Upper lobe of left lung (tissue), 6 donors: Measurements from ENCODE around the gene SRGAP3. TPM values are rescaled to one million over a fixed set of nuclear protein-coding genes. Genes with fewer than 3 reads are reported as not detected.

Experiments used
- ATAC-seq, 2 donors: fragments of 200-7000 bp; cut with Tn5 transposase; one replicate each; pipeline ENCODE4 v1.9.1; 2022; ENCODE audit warnings: mild to moderate bottlenecking in 2 of 2, moderate library complexity in 2 of 2; ENCODE audit not compliant: low FRiP score in 2 of 2
- DNase-seq, 2 donors: peaks; one replicate each; pipeline ENCODE4 v3.0.0-alpha.2; 2019 to 2020
- H3K27ac ChIP-seq, 4 donors: fragments of 200-600 bp; sonication (generic); one replicate each; pipeline ENCODE4 v1.5.1; 2016 to 2019
- H3K27me3 ChIP-seq, 4 donors: fragments of 200-600 bp; sonication (generic); one replicate each; pipeline ENCODE4 v1.5.1; 2017 to 2019
- H3K36me3 ChIP-seq, 4 donors: fragments of 200-600 bp; sonication (generic); one replicate each; pipeline ENCODE4 v1.5.1; 2016 to 2019
- H3K4me1 ChIP-seq, 4 donors: fragments of 200-600 bp; sonication (generic); one replicate each; pipeline ENCODE4 v1.5.1; 2018 to 2019
- H3K4me3 ChIP-seq, 4 donors: fragments of 200-600 bp; sonication (generic); one replicate each; pipeline ENCODE4 v1.5.1; 2017 to 2019; ENCODE audit warnings: mild to moderate bottlenecking in 2 of 4, moderate library complexity in 1 of 4
- H3K9me3 ChIP-seq, 4 donors: fragments of 200-600 bp; sonication (generic); one replicate each; pipeline ENCODE4 v1.5.1; 2018 to 2019
- EP300 ChIP-seq, 4 donors: sonication (generic); formaldehyde crosslinking; IDR thresholded peaks; one replicate each; pipeline ENCODE4 v1.5.1; 2017; ENCODE audit warnings: antibody characterized with exemption in 4 of 4, control low read depth in 2 of 4
- POLR2A ChIP-seq, 4 donors: fragments of 450-650 bp; IDR thresholded peaks; one replicate each; pipeline ENCODE4 v1.5.1; 2016 to 2017; ENCODE audit warnings: antibody characterized with exemption in 4 of 4, mild to moderate bottlenecking in 2 of 4
- POLR2AphosphoS5 ChIP-seq, 2 donors: sonication (generic); formaldehyde crosslinking; IDR thresholded peaks; one replicate each; pipeline ENCODE4 v1.5.1; 2017; ENCODE audit warnings: antibody characterized with exemption in 2 of 2
- WGBS, 2 donors: methylation state at CpG; one replicate each; pipeline ENCODE4 v1.1.5; 2017 to 2018; 5-methylcytosine and 5-hydroxymethylcytosine counted together
- total RNA-seq, 6 donors: library from RNA; depleted of rRNA in 4 of 6; stranded (reverse); fragments of >200 nt in 4 of 6; gene quantifications; one replicate each; pipeline versions ENCODE4 v1.1.0 to v1.2.1, GENCODE V29; 2016 to 2021
- TF ChIP-seq, protein P1 (sequence below), 6 experiments: fragments of 450-650 bp in 4 of 6; fragments of 200-600 bp in 2 of 6; sonication (generic) in 2 of 6; IDR thresholded peaks; one replicate each; pipeline ENCODE4 v1.5.1; 2016 to 2019; ENCODE audit warnings: antibody characterized with exemption in 6 of 6
- donor health status: DM: no; HTN: no; CAD: no; lungs with moderate emphysema.
- donor health status: DM: no; HTN: yes; CAD: no; lungs with severe emphysema.

SRGAP3 gene
- total RNA-seq, 6 donors from 2014 or later, result 4.6 to 29.6 (median 11.4) TPM

- no peaks in the 10 kb centered on the region for H3K4me1 ChIP-seq
- 79 to 83% methylated on average over 2 of the region's 2 CpGs for whole genome bisulfite sequencing, 2 donors
- no peaks in the 10 kb centered on the region for H3K36me3 ChIP-seq
- ATAC-seq (no peak), DNase-seq (no peak)
- TF ChIP-seq POLR2AphosphoS5 (IDR thresholded peaks at IDR 0.05) (no peak), EP300 (IDR thresholded peaks at IDR 0.05) (no peak), POLR2A (IDR thresholded peaks at IDR 0.05) (no peak)
- TF ChIP-seq, protein P1, sequence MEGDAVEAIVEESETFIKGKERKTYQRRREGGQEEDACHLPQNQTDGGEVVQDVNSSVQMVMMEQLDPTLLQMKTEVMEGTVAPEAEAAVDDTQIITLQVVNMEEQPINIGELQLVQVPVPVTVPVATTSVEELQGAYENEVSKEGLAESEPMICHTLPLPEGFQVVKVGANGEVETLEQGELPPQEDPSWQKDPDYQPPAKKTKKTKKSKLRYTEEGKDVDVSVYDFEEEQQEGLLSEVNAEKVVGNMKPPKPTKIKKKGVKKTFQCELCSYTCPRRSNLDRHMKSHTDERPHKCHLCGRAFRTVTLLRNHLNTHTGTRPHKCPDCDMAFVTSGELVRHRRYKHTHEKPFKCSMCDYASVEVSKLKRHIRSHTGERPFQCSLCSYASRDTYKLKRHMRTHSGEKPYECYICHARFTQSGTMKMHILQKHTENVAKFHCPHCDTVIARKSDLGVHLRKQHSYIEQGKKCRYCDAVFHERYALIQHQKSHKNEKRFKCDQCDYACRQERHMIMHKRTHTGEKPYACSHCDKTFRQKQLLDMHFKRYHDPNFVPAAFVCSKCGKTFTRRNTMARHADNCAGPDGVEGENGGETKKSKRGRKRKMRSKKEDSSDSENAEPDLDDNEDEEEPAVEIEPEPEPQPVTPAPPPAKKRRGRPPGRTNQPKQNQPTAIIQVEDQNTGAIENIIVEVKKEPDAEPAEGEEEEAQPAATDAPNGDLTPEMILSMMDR (IDR thresholded peaks at IDR 0.05), result no peak
- no peaks in the 10 kb centered on the region for H3K9me3 ChIP-seq
- no peak overlapping the region for H3K4me3 ChIP-seq
- H3K27ac ChIP-seq, result no peak overlapping the region
- no peaks in the 10 kb centered on the region for H3K27me3 ChIP-seq
Measured at GRCh38 chr3:9115336-9115735, 134.1 kb downstream of the SRGAP3 start.

GRCh38 chr3:9113040-9113439, 136.4 kb downstream of the SRGAP3 start:
- no peak for DNase-seq
- no peak for ATAC-seq
- no peak overlapping the region for H3K4me3 ChIP-seq
- H3K27me3 ChIP-seq, result no peaks in the 10 kb centered on the region
- H3K9me3 ChIP-seq, result no peaks in the 10 kb centered on the region
- H3K36me3 ChIP-seq, result no peaks in the 10 kb centered on the region
- TF ChIP-seq EP300 (IDR thresholded peaks at IDR 0.05) (no peak), POLR2AphosphoS5 (IDR thresholded peaks at IDR 0.05) (no peak), POLR2A (IDR thresholded peaks at IDR 0.05) (no peak)
- TF ChIP-seq, protein P1 (IDR thresholded peaks at IDR 0.05), result no peak
- no peaks in the 10 kb centered on the region for H3K4me1 ChIP-seq
- H3K27ac ChIP-seq, result no peak overlapping the region
- WGBS, 2 donors, result 82 to 96% methylated on average over 2 to 4 of the region's 4 CpGs

DNA sequence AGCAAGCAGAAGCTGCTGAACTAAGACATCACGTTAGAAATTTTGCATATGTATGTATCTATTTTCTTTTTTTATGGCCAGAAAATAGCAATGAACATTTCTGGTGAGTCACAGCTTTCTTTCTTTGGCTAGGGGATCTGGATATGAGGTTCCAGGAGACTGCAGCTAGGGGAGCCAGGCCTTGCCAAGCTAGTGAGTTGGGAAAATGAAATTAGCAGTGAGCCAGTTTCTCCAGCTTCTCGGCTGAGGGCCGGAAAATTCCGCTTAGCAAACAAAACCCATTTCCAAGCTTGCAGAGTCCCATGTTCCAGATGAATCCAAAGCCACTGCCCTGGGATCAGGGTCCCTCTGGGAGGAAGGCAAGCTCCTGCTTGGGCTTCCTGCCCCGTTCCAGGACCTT, 137.6 kb downstream of the SRGAP3 start:
- no peak overlapping the region for H3K27ac ChIP-seq
- no peak for TF ChIP-seq EP300 (IDR thresholded peaks at IDR 0.05)
- TF ChIP-seq, protein P1 (IDR thresholded peaks at IDR 0.05), result no peak
- TF ChIP-seq POLR2A (IDR thresholded peaks at IDR 0.05), result no peak
- TF ChIP-seq POLR2AphosphoS5 (IDR thresholded peaks at IDR 0.05), result no peak
- no peaks in the 10 kb centered on the region for H3K4me1 ChIP-seq
- H3K4me3 ChIP-seq, result no peak overlapping the region
- peak in 1 of 2 donors; percentile 70 for ATAC-seq
- 55 to 86% methylated on average over 5 of the region's 5 CpGs for WGBS, 2 donors
- H3K27me3 ChIP-seq, result no peaks in the 10 kb centered on the region
- no peaks in the 10 kb centered on the region for H3K36me3 ChIP-seq
- no peak for DNase-seq
- no peaks in the 10 kb centered on the region for H3K9me3 ChIP-seq

- Histone ChIP-seq H3K4me1 (no peaks in the 10 kb centered on the region), H3K9me3 (no peaks in the 10 kb centered on the region), H3K36me3 (no peaks in the 10 kb centered on the region), H3K27me3 (no peaks in the 10 kb centered on the region), H3K4me3 (no peak overlapping the region), H3K27ac (no peak overlapping the region)
- ATAC-seq, result no peak
- DNase-seq, result peak in 1 of 2 donors; percentile 23
- WGBS, 2 donors, result 80 to 86% methylated on average over 7 of the region's 7 CpGs
- no peak for TF ChIP-seq POLR2AphosphoS5 (IDR thresholded peaks at IDR 0.05)
- TF ChIP-seq, protein P1 (IDR thresholded peaks at IDR 0.05), result no peak
- no peak for TF ChIP-seq POLR2A (IDR thresholded peaks at IDR 0.05)
- no peak for TF ChIP-seq EP300 (IDR thresholded peaks at IDR 0.05)
Measured at GRCh38 chr3:9111417-9111816, 138.0 kb downstream of the SRGAP3 start.

DNA sequence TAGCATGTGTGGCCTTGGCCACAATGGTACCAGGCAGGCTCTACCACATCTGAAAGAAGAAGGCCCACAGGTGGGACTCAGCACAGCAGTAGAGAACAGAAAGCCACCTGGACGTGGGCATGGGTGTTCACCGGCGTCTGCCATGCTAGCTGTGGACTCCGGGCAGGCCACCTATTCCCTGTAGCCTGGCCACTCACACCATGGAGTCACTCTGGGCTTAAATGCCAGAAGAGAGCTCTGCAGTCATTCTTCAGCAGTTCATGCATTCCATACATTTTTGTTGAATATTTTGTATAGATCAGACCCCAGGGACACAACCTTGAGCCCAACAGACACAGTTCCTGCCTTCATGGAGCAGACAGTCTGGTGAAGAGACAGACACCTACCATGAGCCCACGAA, 138.6 kb downstream of the SRGAP3 start:
- no peak overlapping the region for H3K4me3 ChIP-seq
- ATAC-seq (no peak), DNase-seq (no peak)
- no peaks in the 10 kb centered on the region for H3K4me1 ChIP-seq
- 85 to 89% methylated on average over 5 of the region's 5 CpGs for WGBS, 2 donors
- no peaks in the 10 kb centered on the region for H3K27me3 ChIP-seq
- TF ChIP-seq, protein P1 (IDR thresholded peaks at IDR 0.05), result no peak
- TF ChIP-seq EP300 (IDR thresholded peaks at IDR 0.05), result no peak
- TF ChIP-seq POLR2AphosphoS5 (IDR thresholded peaks at IDR 0.05), result no peak
- no peak overlapping the region for H3K27ac ChIP-seq
- no peaks in the 10 kb centered on the region for H3K36me3 ChIP-seq
- H3K9me3 ChIP-seq, result no peaks in the 10 kb centered on the region
